GM18499 (cell line): ENCODE results near the gene PPP2R2D.

Source experiments
- ATAC-seq: cut with Tn5 transposase; IDR thresholded peaks from one replicate; pipeline ENCODE4 v1.9.1; 2021; ENCODE audit warnings: moderate number of reproducible peaks; ENCODE audit not compliant: insufficient read depth, unreplicated experiment

PPP2R2D gene

GRCh38 chr10:131968949-131969348, 68.1 kb downstream of the PPP2R2D start:
- no peak for ATAC-seq

- ATAC-seq: no peak
Observed at GRCh38 chr10:131970946-131971345, 70.1 kb downstream of the PPP2R2D start.

- ATAC-seq: no peak
Observed at GRCh38 chr10:131971591-131971990, 70.8 kb downstream of the PPP2R2D start.

- no peak for ATAC-seq
Observed at GRCh38 chr10:131972474-131973071, 71.8 kb downstream of the PPP2R2D start.

GRCh38 chr10:131973160-131973951, 72.5 kb downstream of the PPP2R2D start:
- no peak for ATAC-seq

- no peak for ATAC-seq
Observed at GRCh38 chr10:131974034-131974817, 73.4 kb downstream of the PPP2R2D start.

GRCh38 chr10:131975003-131975402, 74.2 kb downstream of the PPP2R2D start:
- no peak for ATAC-seq

GRCh38 chr10:131975796-131976195, 75.0 kb downstream of the PPP2R2D start:
- ATAC-seq: no peak

GRCh38 chr10:131977323-131978096, 76.7 kb downstream of the PPP2R2D start:
- no peak for ATAC-seq

- no peak for ATAC-seq
Observed at GRCh38 chr10:131978366-131978765, 77.6 kb downstream of the PPP2R2D start.

- ATAC-seq: no peak
Observed at GRCh38 chr10:131978851-131979250, 78.0 kb downstream of the PPP2R2D start.

GRCh38 chr10:131979336-131979735, 78.5 kb downstream of the PPP2R2D start:
- ATAC-seq: no peak

GRCh38 chr10:131979821-131980270, 79.0 kb downstream of the PPP2R2D start:
- ATAC-seq: no peak

GRCh38 chr10:131980321-131980720, 79.5 kb downstream of the PPP2R2D start:
- ATAC-seq: no peak

- ATAC-seq: no peak
Observed at GRCh38 chr10:131980761-131981428, 80.1 kb downstream of the PPP2R2D start.

- ATAC-seq: peak; percentile 48
Observed at GRCh38 chr10:131981429-131982184, 80.8 kb downstream of the PPP2R2D start, which contains the start of gene BNIP3. Gene BNIP3, minus strand, starts transcription at chr10:131981923. Its CDS starts 117 bp downstream, at chr10:131981806.

- peak; percentile 21 for ATAC-seq
Observed at GRCh38 chr10:131982185-131982756, 81.5 kb downstream of the PPP2R2D start.

- ATAC-seq: no peak
Observed at GRCh38 chr10:131982796-131983195, 82.0 kb downstream of the PPP2R2D start.

GRCh38 chr10:131983780-131984179, 83.0 kb downstream of the PPP2R2D start:
- ATAC-seq: no peak
